ENCODE data around the gene ADORA2A.

- TF ChIP-seq EZH2 (IDR thresholded peaks at IDR 0.05; ENCODE audit: borderline replicate concordance, control insufficient read depth, low read depth, low read length) (no peak), SMARCA5 (IDR thresholded peaks at IDR 0.05) (no peak), FOXM1 (IDR thresholded peaks at IDR 0.05; ENCODE audit: low read depth, low read length) (no peak)
- TF ChIP-seq, protein P1, sequence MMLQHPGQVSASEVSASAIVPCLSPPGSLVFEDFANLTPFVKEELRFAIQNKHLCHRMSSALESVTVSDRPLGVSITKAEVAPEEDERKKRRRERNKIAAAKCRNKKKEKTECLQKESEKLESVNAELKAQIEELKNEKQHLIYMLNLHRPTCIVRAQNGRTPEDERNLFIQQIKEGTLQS (IDR thresholded peaks at IDR 0.05; ENCODE audit: borderline replicate concordance, extremely low read depth, low read depth, low read length), result no peak
These were observed 18.8 kb downstream of the ADORA2A start for GRCh38 chr22:24446260-24446611.
